ENCODE measurements around the gene CASZ1.

Gene CASZ1

DNA sequence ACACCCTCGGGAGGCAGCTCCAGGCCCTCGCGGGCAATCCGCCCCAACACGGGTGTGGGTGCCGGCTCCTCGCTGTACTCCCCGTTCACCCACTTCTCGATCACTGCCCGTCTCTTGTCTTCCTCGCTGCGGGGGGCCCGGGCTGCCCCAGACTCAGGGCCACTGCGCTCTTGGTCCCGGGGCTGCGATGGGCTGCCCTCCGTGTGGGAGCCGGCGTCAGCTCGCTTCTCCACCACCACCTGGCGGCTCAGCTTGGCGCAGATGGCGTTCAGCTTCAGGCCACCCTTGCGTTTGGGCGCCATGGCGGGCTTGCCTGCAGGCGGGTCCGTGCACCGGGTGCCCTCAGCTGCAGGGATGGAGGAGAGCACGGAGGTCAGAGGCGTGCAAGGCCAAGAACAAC, 131.2 kb downstream of the CASZ1 start:
- H4K20me1 ChIP-seq (ENCODE audit: insufficient read depth), result no peaks in the 10 kb centered on the region; the same call in 1 of the 2 replicates
- no peaks in the 10 kb centered on the region for H3K4me1 ChIP-seq (ENCODE audit: low read depth, poor library complexity, severe bottlenecking)
- H3K9ac ChIP-seq, result no peak overlapping the region
- H2AFZ ChIP-seq (ENCODE audit: low read depth), result no peak overlapping the region
- no peak overlapping the region for H3K27ac ChIP-seq
- TF ChIP-seq, protein P1, sequence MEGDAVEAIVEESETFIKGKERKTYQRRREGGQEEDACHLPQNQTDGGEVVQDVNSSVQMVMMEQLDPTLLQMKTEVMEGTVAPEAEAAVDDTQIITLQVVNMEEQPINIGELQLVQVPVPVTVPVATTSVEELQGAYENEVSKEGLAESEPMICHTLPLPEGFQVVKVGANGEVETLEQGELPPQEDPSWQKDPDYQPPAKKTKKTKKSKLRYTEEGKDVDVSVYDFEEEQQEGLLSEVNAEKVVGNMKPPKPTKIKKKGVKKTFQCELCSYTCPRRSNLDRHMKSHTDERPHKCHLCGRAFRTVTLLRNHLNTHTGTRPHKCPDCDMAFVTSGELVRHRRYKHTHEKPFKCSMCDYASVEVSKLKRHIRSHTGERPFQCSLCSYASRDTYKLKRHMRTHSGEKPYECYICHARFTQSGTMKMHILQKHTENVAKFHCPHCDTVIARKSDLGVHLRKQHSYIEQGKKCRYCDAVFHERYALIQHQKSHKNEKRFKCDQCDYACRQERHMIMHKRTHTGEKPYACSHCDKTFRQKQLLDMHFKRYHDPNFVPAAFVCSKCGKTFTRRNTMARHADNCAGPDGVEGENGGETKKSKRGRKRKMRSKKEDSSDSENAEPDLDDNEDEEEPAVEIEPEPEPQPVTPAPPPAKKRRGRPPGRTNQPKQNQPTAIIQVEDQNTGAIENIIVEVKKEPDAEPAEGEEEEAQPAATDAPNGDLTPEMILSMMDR (conservative IDR thresholded peaks at IDR 0.05; ENCODE audit: low read depth, low read length), result no peak
- H3K36me3 ChIP-seq (ENCODE audit: insufficient read depth), result no peaks in the 10 kb centered on the region
- H3K4me3 ChIP-seq (IDR thresholded peaks at IDR 0.05; ENCODE audit: insufficient read depth, low read depth, low read length), result no peak overlapping the region
- no peak overlapping the region for H3K4me2 ChIP-seq
- H3K27me3 ChIP-seq (ENCODE audit: insufficient read depth, low read depth), result peaks cover 84% of the 10 kb centered on the region
- H3K79me2 ChIP-seq (ENCODE audit: insufficient read depth, low read depth), result no peaks in the 10 kb centered on the region

DNA sequence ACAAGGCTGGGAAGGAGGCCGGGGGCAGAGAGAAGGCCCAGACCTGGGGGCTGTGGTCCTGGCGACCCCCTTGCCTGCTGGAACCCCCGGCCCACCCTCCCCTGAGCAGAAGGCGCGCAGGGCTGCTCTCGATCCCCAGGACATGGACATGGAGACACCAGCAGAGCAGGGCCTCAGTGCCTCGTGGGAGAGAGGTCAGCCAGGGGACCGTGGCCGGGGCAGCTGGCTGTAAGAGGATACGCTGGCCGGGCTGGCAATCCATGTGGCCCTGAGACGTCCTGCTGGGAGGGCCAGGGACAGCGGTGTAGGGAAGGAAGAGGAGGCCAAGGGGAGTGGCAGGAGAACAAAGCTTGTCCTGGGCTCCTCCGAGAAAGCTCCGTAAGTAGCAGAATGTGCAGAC, 132.2 kb downstream of the CASZ1 start:
- no peak overlapping the region for H3K4me2 ChIP-seq
- H3K4me1 ChIP-seq (ENCODE audit: low read depth, poor library complexity, severe bottlenecking), result no peaks in the 10 kb centered on the region
- TF ChIP-seq, protein P1 (conservative IDR thresholded peaks at IDR 0.05; ENCODE audit: low read depth, low read length), result no peak
- no peaks in the 10 kb centered on the region; the same call in 1 of the 2 replicates for H4K20me1 ChIP-seq (ENCODE audit: insufficient read depth)
- H3K27ac ChIP-seq, result no peak overlapping the region
- no peak overlapping the region for H2AFZ ChIP-seq (ENCODE audit: low read depth)
- no peak overlapping the region for H3K9ac ChIP-seq
- no peaks in the 10 kb centered on the region for H3K79me2 ChIP-seq (ENCODE audit: insufficient read depth, low read depth)
- H3K36me3 ChIP-seq (ENCODE audit: insufficient read depth), result no peaks in the 10 kb centered on the region
- H3K4me3 ChIP-seq (IDR thresholded peaks at IDR 0.05; ENCODE audit: insufficient read depth, low read depth, low read length), result no peak overlapping the region
- H3K27me3 ChIP-seq (ENCODE audit: insufficient read depth, low read depth), result peaks cover 78% of the 10 kb centered on the region

DNA sequence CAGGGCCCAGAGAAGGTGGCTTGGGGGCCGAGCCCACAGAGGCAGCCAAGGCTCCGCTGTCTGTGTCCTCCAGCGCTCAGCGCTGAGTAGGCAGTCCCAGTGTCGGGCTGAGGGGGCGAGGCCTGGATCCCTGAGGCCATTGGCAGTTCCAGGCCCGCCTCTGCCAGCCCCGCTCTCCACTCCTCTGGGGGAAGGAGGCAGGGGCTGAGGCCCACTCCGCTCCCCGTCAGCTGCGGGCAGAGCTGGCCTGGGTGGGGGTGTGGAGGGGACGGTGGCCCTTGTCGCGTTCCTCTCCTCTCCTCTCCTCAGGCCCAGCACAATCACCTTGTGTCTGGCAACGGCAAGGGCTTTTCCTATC, 132.8 kb downstream of the CASZ1 start:
- Histone ChIP-seq H3K9ac (no peak overlapping the region), H3K79me2 (ENCODE audit: insufficient read depth, low read depth) (no peaks in the 10 kb centered on the region), H3K27ac (no peak overlapping the region), H3K4me2 (no peak overlapping the region), H3K4me1 (ENCODE audit: low read depth, poor library complexity, severe bottlenecking) (no peaks in the 10 kb centered on the region), H2AFZ (ENCODE audit: low read depth) (no peak overlapping the region), H3K27me3 (ENCODE audit: insufficient read depth, low read depth) (peaks cover 77% of the 10 kb centered on the region), H4K20me1 (ENCODE audit: insufficient read depth) (no peaks in the 10 kb centered on the region; the same call in 1 of the 2 replicates), H3K4me3 (IDR thresholded peaks at IDR 0.05; ENCODE audit: insufficient read depth, low read depth, low read length) (no peak overlapping the region), H3K36me3 (ENCODE audit: insufficient read depth) (no peaks in the 10 kb centered on the region)
- TF ChIP-seq, protein P1 (conservative IDR thresholded peaks at IDR 0.05; ENCODE audit: low read depth, low read length), result no peak

DNA sequence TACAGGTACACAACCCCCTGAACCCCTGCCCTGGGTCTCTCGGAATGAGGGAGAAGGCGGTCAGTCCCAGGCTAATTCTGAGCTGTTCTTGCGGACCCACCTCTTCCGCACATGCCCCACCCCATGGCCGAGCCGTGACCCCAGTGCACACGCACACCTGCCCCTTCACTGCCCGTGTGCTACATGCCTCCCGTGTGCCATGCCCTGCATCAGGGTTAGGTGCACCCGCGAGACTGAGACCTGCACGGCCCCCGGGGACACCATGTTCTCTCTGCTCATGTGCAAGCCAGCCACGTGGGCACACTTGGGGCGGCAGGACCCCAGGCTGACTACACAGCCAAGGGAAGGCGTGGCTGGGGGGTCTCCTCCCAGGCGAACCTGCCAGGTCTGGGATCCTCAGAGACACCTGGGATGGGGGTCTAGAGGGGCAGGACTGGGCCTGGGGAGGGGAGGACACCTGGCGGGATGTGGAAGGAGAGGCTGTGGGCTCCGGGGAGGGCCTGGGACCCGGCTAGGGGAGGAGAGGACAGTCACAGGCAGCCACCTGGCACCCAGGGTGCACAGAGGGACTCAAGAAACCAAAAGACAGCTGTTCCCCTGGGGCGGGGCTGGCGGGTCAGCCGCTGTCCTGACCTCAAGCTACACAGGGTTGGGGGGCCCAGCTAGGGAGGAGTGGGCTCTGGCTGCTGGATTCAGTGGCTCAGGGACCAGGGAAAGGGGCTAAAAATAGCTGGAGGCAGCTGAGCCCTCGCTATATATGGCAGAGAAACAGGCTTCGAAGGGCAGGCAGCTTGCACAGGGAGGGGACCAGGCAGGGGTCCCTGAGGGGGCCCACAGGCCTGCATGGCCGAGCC, 133.4 kb downstream of the CASZ1 start:
- no peaks in the 10 kb centered on the region for H3K36me3 ChIP-seq (ENCODE audit: insufficient read depth)
- peaks cover 77% of the 10 kb centered on the region for H3K27me3 ChIP-seq (ENCODE audit: insufficient read depth, low read depth)
- no peak overlapping the region for H3K9ac ChIP-seq
- TF ChIP-seq, protein P1 (conservative IDR thresholded peaks at IDR 0.05; ENCODE audit: low read depth, low read length), result no peak
- H3K4me1 ChIP-seq (ENCODE audit: low read depth, poor library complexity, severe bottlenecking), result no peaks in the 10 kb centered on the region
- no peak overlapping the region for H3K4me3 ChIP-seq (IDR thresholded peaks at IDR 0.05; ENCODE audit: insufficient read depth, low read depth, low read length)
- no peaks in the 10 kb centered on the region for H3K79me2 ChIP-seq (ENCODE audit: insufficient read depth, low read depth)
- no peak overlapping the region for H2AFZ ChIP-seq (ENCODE audit: low read depth)
- H3K4me2 ChIP-seq, result no peak overlapping the region
- H4K20me1 ChIP-seq (ENCODE audit: insufficient read depth), result no peaks in the 10 kb centered on the region; the same call in 1 of the 2 replicates
- no peak overlapping the region for H3K27ac ChIP-seq
